ENCODE results near the gene LTB. TPM values are rescaled to one million over a fixed set of nuclear protein-coding genes. Genes with fewer than 3 reads are reported as not detected.

The LTB gene
- total and polyA plus RNA-seq, 9 of the 15 experiments (the other 6 are each of a cell fraction or from before 2014, with no cell fraction given) = 0.07 to 0.51 TPM; not detected in 7

- TF ChIP-seq ZBTB9 (CRISPR knock-in tag; IDR thresholded peaks at IDR 0.05) (0 out of 2 replicates have a peak, but pooled peaks have one; percentile 64), ZNF436 (CRISPR knock-in tag; IDR thresholded peaks at IDR 0.05) (no peak), ZNF830 (CRISPR knock-in tag; IDR thresholded peaks at IDR 0.05) (peak; percentile 76; the same call in 1 of the 2 replicates), BCL6 (CRISPR knock-in tag; IDR thresholded peaks at IDR 0.05) (no peak), ZBTB2 (IDR thresholded peaks at IDR 0.05) (peak; percentile 51; the same call in 1 of the 2 replicates), ZFP36 (IDR thresholded peaks at IDR 0.05; ENCODE audit: low read depth, low read length, partially characterized antibody) (no peak), SAP30 (IDR thresholded peaks at IDR 0.05; ENCODE audit: borderline replicate concordance, insufficient read depth, low read depth, low read length, poor library complexity, severe bottlenecking) (peak; percentile 66), VEZF1 (CRISPR knock-in tag; IDR thresholded peaks at IDR 0.05) (peak; percentile 100), BRD4 (IDR thresholded peaks at IDR 0.05) (peak; percentile 99), KDM1A (IDR thresholded peaks at IDR 0.05) (peak in 1 of 2 experiments; percentile 63; a peak in 1 of 4 replicates), SMC3 (conservative IDR thresholded peaks at IDR 0.05; ENCODE audit: insufficient read depth, low read depth, low read length) (0 out of 2 replicates have a peak, but pooled peaks have one; percentile 7), EGR1 (conservative IDR thresholded peaks at IDR 0.05) (peak; percentile 72), CEBPB (tag; IDR thresholded peaks at IDR 0.05) (no peak), ZNF3 (CRISPR knock-in tag; IDR thresholded peaks at IDR 0.05) (no peak), BMI1 (IDR thresholded peaks at IDR 0.05; ENCODE audit: low read length) (no peak), PRDM10 (IDR thresholded peaks at IDR 0.05; ENCODE audit: partially characterized antibody) (peak; percentile 27), PHTF2 (CRISPR knock-in tag; IDR thresholded peaks at IDR 0.05) (0 out of 2 replicates have a peak, but pooled peaks have one; percentile 65), MAX (CRISPR knock-in tag; IDR thresholded peaks at IDR 0.05) (peak; percentile 74), NCOR1 (IDR thresholded peaks at IDR 0.05) (peak; percentile 78), ZNF695 (CRISPR knock-in tag; IDR thresholded peaks at IDR 0.05) (no peak), TRIM28 (IDR thresholded peaks at IDR 0.05) (peak; percentile 68; the same call in 1 of the 2 replicates)
These were observed 38.5 kb upstream of the LTB start, which contains the start of gene PRRC2A (continued) for GRCh38 chr6:31620586-31621319.

All from K562 (cell line).